H1 (cell line): ENCODE results near the gene MYO5B. TPM values are rescaled to one million over a fixed set of nuclear protein-coding genes. Genes with fewer than 3 reads are reported as not detected.

Experiments
- CTCF ChIA-PET: fragments of 300-600 bp; sonication (Branson Sonifier 250); formaldehyde crosslinking; loops from one replicate; lab custom pipeline; 2021; ENCODE audit not compliant: partially characterized antibody; lab: Charles Lee
- POLR2A ChIA-PET: fragments of 300-600 bp; sonication (Branson Sonifier 250); formaldehyde crosslinking; loops from one replicate; lab custom pipeline; 2021; ENCODE audit warnings: inconsistent platforms; ENCODE audit not compliant: partially characterized antibody; lab: Charles Lee
- DNase-seq, 2 experiments: peaks; one replicate each; pipeline versions ENCODE4 v3.0.0 to v3.0.0-alpha.2; 2010 to 2022; ENCODE audit warnings: low spot score in 2 of 2, low read depth in 1 of 2, mixed read lengths in 1 of 2
- FAIRE-seq: peaks from 2 replicates; lab custom pipeline; 2011; peaks lifted over from hg19 to GRCh38; lab: Jason Lieb, UNC
- H2AFZ ChIP-seq: 2 replicates; pipeline ENCODE4 v1.8.1; 2012; ENCODE audit warnings: low read length, inconsistent platforms
- H2AK5ac ChIP-seq: 2 replicates; pipeline ENCODE4 v1.6.1; 2013; ENCODE audit warnings: low read depth, low read length
- H2BK120ac ChIP-seq: replicated peaks from 2 replicates; pipeline ENCODE3; 2013; ENCODE audit warnings: low read depth, low read length, inconsistent platforms
- H2BK12ac ChIP-seq: 2 replicates; pipeline ENCODE4 v1.6.1; 2013; ENCODE audit warnings: low read depth, low read length
- H2BK15ac ChIP-seq: 2 replicates; pipeline ENCODE4 v1.6.1; 2013; ENCODE audit warnings: low read length
- H2BK20ac ChIP-seq: 2 replicates; pipeline ENCODE4 v1.6.1; 2013; ENCODE audit warnings: low read length
- H2BK5ac ChIP-seq: 2 replicates; pipeline ENCODE4 v1.6.1; 2013; ENCODE audit warnings: low read depth, low read length
- H3K14ac ChIP-seq: 2 replicates; pipeline ENCODE4 v1.6.1; 2013; ENCODE audit warnings: inconsistent platforms; ENCODE audit not compliant: insufficient read length
- H3K18ac ChIP-seq: 2 replicates; pipeline ENCODE4 v1.6.1; 2013; ENCODE audit warnings: low read length; ENCODE audit errors: extremely low read depth
- H3K23ac ChIP-seq: 2 replicates; pipeline ENCODE4 v1.6.1; 2013; ENCODE audit warnings: inconsistent platforms; ENCODE audit not compliant: insufficient read length
- H3K23me2 ChIP-seq: 2 replicates; pipeline ENCODE4 v1.6.1; 2013; ENCODE audit warnings: low read depth, low read length
- H3K27ac ChIP-seq: 2 replicates; pipeline ENCODE4 v1.6.1; 2011; ENCODE audit warnings: low read depth, low read length, inconsistent platforms
- H3K27me3 ChIP-seq, 4 experiments: replicated peaks in 1 of 4; 1 replicate in 1 of 4; 2 replicates in 3 of 4; pipeline versions ENCODE4 v1.6.1 to v1.8.1; 2011 to 2013; ENCODE audit warnings: low read length in 3 of 4, mild to moderate bottlenecking in 3 of 4, inconsistent platforms in 2 of 4, mixed read lengths in 2 of 4, moderate library complexity in 1 of 4; ENCODE audit not compliant: control insufficient read depth in 3 of 4, insufficient read depth in 3 of 4; ENCODE audit errors: extremely low read depth in 1 of 4
- H3K36me3 ChIP-seq, 4 experiments: 2 replicates each; pipeline versions ENCODE4 v1.6.1 to v1.8.1; 2011 to 2013; ENCODE audit warnings: mild to moderate bottlenecking in 4 of 4, low read length in 3 of 4, moderate library complexity in 2 of 4, control low read depth in 1 of 4, inconsistent platforms in 1 of 4; ENCODE audit not compliant: insufficient read depth in 4 of 4, control insufficient read depth in 2 of 4
- H3K4ac ChIP-seq: replicated peaks from 2 replicates; pipeline ENCODE3; 2013; ENCODE audit warnings: low read length, low read depth, mixed read lengths, inconsistent platforms; ENCODE audit not compliant: insufficient read length
- H3K4me1 ChIP-seq, 4 experiments: replicated peaks in 1 of 4; 1 replicate in 1 of 4; 2 replicates in 3 of 4; pipeline versions ENCODE4 v1.6.1 to v1.8.1; 2011 to 2013; ENCODE audit warnings: low read length in 3 of 4, inconsistent platforms in 2 of 4, mixed read lengths in 1 of 4; ENCODE audit not compliant: insufficient read depth in 4 of 4, control insufficient read depth in 3 of 4
- H3K4me2 ChIP-seq, 2 experiments: 2 replicates each; pipeline versions ENCODE4 v1.6.1 to v1.8.1; 2011 to 2013; ENCODE audit warnings: low read depth in 2 of 2, low read length in 2 of 2, control low read depth in 1 of 2, inconsistent platforms in 1 of 2, mild to moderate bottlenecking in 1 of 2; ENCODE audit not compliant: insufficient read depth in 1 of 2
- H3K4me3 ChIP-seq, 4 experiments: fragments of 200-600, 300-600 bp in 1 of 4; sonication (generic), shearing (Covaris generic), sonication (Bioruptor Twin) in 1 of 4; 2 replicates each; pipeline versions ENCODE4 v1.5.1 to v1.8.1; 2011 to 2016; ENCODE audit warnings: low read length in 4 of 4, low read depth in 3 of 4, control low read depth in 2 of 4, inconsistent platforms in 2 of 4, mild to moderate bottlenecking in 2 of 4, mixed read lengths in 1 of 4, moderate library complexity in 1 of 4; ENCODE audit not compliant: insufficient read depth in 2 of 4; ENCODE audit errors: extremely low read depth in 1 of 4
- H3K56ac ChIP-seq: replicated peaks from 2 replicates; pipeline ENCODE3; 2013; ENCODE audit warnings: low read depth, mild to moderate bottlenecking, mixed read lengths, low read length, inconsistent platforms; ENCODE audit not compliant: insufficient read length
- H3K79me1 ChIP-seq: 2 replicates; pipeline ENCODE4 v1.6.1; 2013; ENCODE audit warnings: low read depth, low read length, control low read depth
- H3K79me2 ChIP-seq, 2 experiments: 2 replicates each; pipeline versions ENCODE4 v1.6.1 to v1.8.1; 2012 to 2013; ENCODE audit warnings: low read length in 2 of 2, mild to moderate bottlenecking in 2 of 2, inconsistent platforms in 1 of 2; ENCODE audit not compliant: insufficient read depth in 2 of 2, control insufficient read depth in 1 of 2
- H3K9ac ChIP-seq, 4 experiments: replicated peaks in 1 of 4; 1 replicate in 1 of 4; 2 replicates in 3 of 4; pipeline versions ENCODE4 v1.6.1 to v1.8.1; 2011 to 2013; ENCODE audit warnings: low read depth in 3 of 4, low read length in 3 of 4, control low read depth in 2 of 4, mild to moderate bottlenecking in 2 of 4, moderate library complexity in 2 of 4, inconsistent platforms in 1 of 4; ENCODE audit errors: extremely low read depth in 1 of 4
- H3K9me3 ChIP-seq, 2 experiments: 2 replicates each; pipeline versions ENCODE4 v1.6.1 to v1.8.1; 2012 to 2013; ENCODE audit warnings: mild to moderate bottlenecking in 2 of 2, moderate library complexity in 2 of 2, control low read depth in 1 of 2, inconsistent platforms in 1 of 2, low read depth in 1 of 2, low read length in 1 of 2, mixed read lengths in 1 of 2; ENCODE audit not compliant: insufficient read depth in 2 of 2
- H4K20me1 ChIP-seq, 2 experiments: replicated peaks in 1 of 2; 2 replicates each; pipeline versions ENCODE3 to v1.8.1; 2011 to 2013; ENCODE audit warnings: inconsistent platforms in 2 of 2, low read length in 2 of 2, mild to moderate bottlenecking in 1 of 2; ENCODE audit not compliant: insufficient read depth in 2 of 2, control insufficient read depth in 1 of 2
- H4K5ac ChIP-seq: 2 replicates; pipeline ENCODE4 v1.6.1; 2013; ENCODE audit warnings: low read length, low read depth, mixed read lengths, inconsistent platforms; ENCODE audit not compliant: insufficient read length
- H4K8ac ChIP-seq: 2 replicates; pipeline ENCODE4 v1.8.0; 2013; ENCODE audit warnings: mild to moderate bottlenecking, moderate library complexity, low read length, inconsistent platforms; ENCODE audit not compliant: insufficient read depth; ENCODE audit errors: extremely low read depth
- H4K91ac ChIP-seq: replicated peaks from 2 replicates; pipeline ENCODE3; 2013; ENCODE audit warnings: low read length, mixed read lengths, inconsistent platforms; ENCODE audit not compliant: insufficient read length
- ATF3 ChIP-seq: IDR thresholded peaks from 2 replicates; pipeline ENCODE4 v1.6.1; 2011; ENCODE audit warnings: low read depth, mild to moderate bottlenecking, low read length; ENCODE audit not compliant: insufficient read depth
- MAFK ChIP-seq: IDR thresholded peaks from 2 replicates; pipeline ENCODE4 v1.6.1; 2012; ENCODE audit warnings: low read depth, mild to moderate bottlenecking, improper control_type of control experiment, low read length
- WGBS, 2 experiments: shearing (Covaris generic) in 1 of 2; methylation state at CpG; one replicate each; pipeline versions ENCODE4 v1.1.6 to v1.1.7; 2013 to 2015; ENCODE audit warnings: low lambda C conversion rate in 2 of 2, mixed read lengths in 2 of 2, inconsistent platforms in 1 of 2, low coverage in 1 of 2, missing lambda C conversion rate in 1 of 2; ENCODE audit not compliant: insufficient replicate concordance in 2 of 2, insufficient coverage in 1 of 2, insufficient read length in 1 of 2; ENCODE audit errors: extremely low coverage in 1 of 2, missing lambda C conversion rate in 1 of 2; 5-methylcytosine and 5-hydroxymethylcytosine counted together
- polyA plus RNA-seq, 7 experiments: library from polyadenylated mRNA; depleted of rRNA in 3 of 7; stranded (reverse) in 5 of 7; unstranded in 2 of 7; fragments of >200 nt in 5 of 7; fragments of 200-250 nt in 2 of 7; gene quantifications; 1 replicate in 5 of 7; 2 replicates in 1 of 7; 4 replicates in 1 of 7; pipeline versions ENCODE4 v1.2.1 to v1.2.3, GENCODE V29; 2011 to 2013; ENCODE audit warnings: missing spikeins in 2 of 7, mixed read lengths in 2 of 7
- total RNA-seq: library from RNA; stranded (reverse); fragmentation: NEBNext Ultra II Directional; extraction: Animal tissue kit (Norgen Biotek cat#: 25700); gene quantifications from 2 replicates; pipeline ENCODE4 v1.2.1, GENCODE V29; 2021

Gene MYO5B
- total and polyA plus RNA-seq, 2 of the 8 experiments (the other 6 are each of a cell fraction or from before 2014, with no cell fraction given) = 6.4 to 7.7 TPM

GRCh38 chr18:49811151-49811938 is 383.6 kb downstream of the MYO5B start:
- peaks cover 11 to 68% of the 10 kb centered on the region in 2 experiments for H3K79me2 ChIP-seq
- TF ChIP-seq ATF3 = no peak
- peak; percentile 93 for TF ChIP-seq MAFK

More at GRCh38 chr18:49811151-49811938, 383.6 kb downstream of the MYO5B start:
- Histone ChIP-seq H4K20me1 (peaks cover 1% of the 10 kb centered on the region in 2 experiments), H4K8ac (no peak overlapping the region), H3K4ac (no peak overlapping the region), H3K18ac (no peak overlapping the region), H3K56ac (no peak overlapping the region), H2BK5ac (no peak overlapping the region), H3K79me1 (peaks cover 2% of the 10 kb centered on the region), H3K4me1 (peaks cover 2 to 11% (median 8%) of the 10 kb centered on the region in 4 experiments; a peak in 5 of 7 replicates), H3K9me3 (peaks cover 4 to 5% of the 10 kb centered on the region in 2 experiments; a peak in 2 of 4 replicates), H3K9ac (no peak overlapping the region; a peak in 1 of 7 replicates), H3K27ac (no peak overlapping the region), H2AK5ac (no peak overlapping the region), H2BK120ac (no peak overlapping the region), H3K4me2 (peak overlapping the region; percentile 60 to 81), H2BK20ac (no peak overlapping the region), H3K14ac (no peak overlapping the region), H4K91ac (no peak overlapping the region), H3K4me3 (peak overlapping the region in 2 of 4 experiments; percentile 12 to 74; a peak in 3 of 8 replicates), H2BK15ac (no peak overlapping the region), H3K23ac (no peak overlapping the region), H4K5ac (no peak overlapping the region), H3K23me2 (peaks cover 12% of the 10 kb centered on the region), H3K36me3 (peaks cover 0 to 5% (median 2%) of the 10 kb centered on the region in 4 experiments; a peak in 2 of 8 replicates), H2BK12ac (no peak overlapping the region), H3K27me3 (no peaks in the 10 kb centered on the region; a peak in 1 of 7 replicates), H2AFZ (no peak overlapping the region)
- 59% methylated on average over 7 of the region's 7 CpGs; no CpG with 5 or more reads in 1 of the 2 experiments for WGBS, 2 experiments
- FAIRE-seq = peak; percentile 32
- no peak for DNase-seq
- ChIA-PET CTCF (interaction anchor here (0.8 to 1.7 kb wide), 6 partner anchors 10 to 311 kb away, joined by 3 to 6 read pairs (median 3); no protein-coding TSS in a partner anchor), POLR2A (interaction anchor here (1.5 to 3.1 kb wide), 4 partner anchors 14 to 352 kb away, joined by 4 to 10 read pairs (median 4); no protein-coding TSS in a partner anchor)
